Inflammatory macrophage (primary cell): ENCODE data around the gene MBOAT2.
"Not testable (repeated sequence)": the region's sequence is repeated elsewhere in the genome, so short reads cannot be mapped to it uniquely, and the experiment has no call there.

Experiments
- DNase-seq, 2 donors: peaks; one replicate each; pipeline ENCODE4 v3.0.0-alpha.2; 2020 to 2022
- total RNA-seq, 18 experiments: gene quantifications; one replicate each; lab custom pipeline; 2026; ENCODE audit warnings: mixed read lengths in 6 of 18, inconsistent platforms in 2 of 18; lab: John Stamatoyannopoulos, UW

The MBOAT2 gene
- 2.8 to 26.2 (median 6.4) reads per million in 18 experiments for total RNA-seq

- DNase-seq, result peak; percentile 75 to 78
Measured at GRCh38 chr2:9003616-9004337, at the start of gene MBOAT2. Gene MBOAT2, minus strand, starts transcription at chr2:9003684. Its CDS starts 70 bp downstream, at chr2:9003614.

GRCh38 chr2:9052821-9053533 lies 49.5 kb upstream of the MBOAT2 start:
- no peak for DNase-seq

GRCh38 chr2:9051451-9051850 lies 48.0 kb upstream of the MBOAT2 start:
- not testable (repeated sequence) for DNase-seq

GRCh38 chr2:9050122-9050809 lies 46.8 kb upstream of the MBOAT2 start:
- DNase-seq, result no peak

GRCh38 chr2:9045595-9045994 lies 42.1 kb upstream of the MBOAT2 start:
- DNase-seq, result peak in 1 of 2 donors; percentile 34

GRCh38 chr2:9043491-9043890 lies 40.0 kb upstream of the MBOAT2 start:
- not testable (repeated sequence) for DNase-seq

GRCh38 chr2:9037166-9037565 lies 33.7 kb upstream of the MBOAT2 start:
- DNase-seq, result no peak

- DNase-seq, result no peak
Measured at GRCh38 chr2:9033385-9034168, 30.1 kb upstream of the MBOAT2 start.

GRCh38 chr2:9032536-9033255 lies 29.2 kb upstream of the MBOAT2 start:
- DNase-seq, result no peak

GRCh38 chr2:9032121-9032520 lies 28.6 kb upstream of the MBOAT2 start:
- DNase-seq, result no peak

- DNase-seq, result no peak
Measured at GRCh38 chr2:9031246-9031645, 27.8 kb upstream of the MBOAT2 start.

- no peak for DNase-seq
Measured at GRCh38 chr2:9030841-9031240, 27.4 kb upstream of the MBOAT2 start.

- no peak for DNase-seq
Measured at GRCh38 chr2:9030190-9030589, 26.7 kb upstream of the MBOAT2 start.

GRCh38 chr2:9029721-9030120 lies 26.2 kb upstream of the MBOAT2 start:
- DNase-seq, result no peak

- DNase-seq, result no peak
Measured at GRCh38 chr2:9027884-9028283, 24.4 kb upstream of the MBOAT2 start.

- DNase-seq, result no peak
Measured at GRCh38 chr2:9025746-9026145, 22.3 kb upstream of the MBOAT2 start.

- DNase-seq, result no peak
Measured at GRCh38 chr2:9024575-9024974, 21.1 kb upstream of the MBOAT2 start.

GRCh38 chr2:9021563-9022211 lies 18.2 kb upstream of the MBOAT2 start:
- no peak for DNase-seq

GRCh38 chr2:9020267-9020666 lies 16.8 kb upstream of the MBOAT2 start:
- no peak for DNase-seq

- no peak for DNase-seq
Measured at GRCh38 chr2:9018534-9018933, 15.1 kb upstream of the MBOAT2 start.

GRCh38 chr2:9018109-9018508 lies 14.6 kb upstream of the MBOAT2 start:
- no peak for DNase-seq
